Small intestine (tissue), 7 donors: ENCODE measurements around the gene AHCYL1. TPM values are rescaled to one million over a fixed set of nuclear protein-coding genes. Genes with fewer than 3 reads are reported as not detected.

Source experiments
- DNase-seq, 2 donors: peaks; one replicate each; pipeline versions ENCODE4 v3.0.0 to v3.0.0-alpha.2; 2013
- FAIRE-seq: peaks from 2 replicates; lab custom pipeline; 2012; peaks lifted over from hg19 to GRCh38; lab: Jason Lieb, UNC
- H3K27ac ChIP-seq, 3 donors: one replicate each; pipeline ENCODE4 v1.5.1; 2013; ENCODE audit warnings: low read length in 2 of 3, mild to moderate bottlenecking in 2 of 3, control low read depth in 1 of 3, inconsistent platforms in 1 of 3, low read depth in 1 of 3, moderate library complexity in 1 of 3
- H3K27me3 ChIP-seq, 3 donors: one replicate each; pipeline ENCODE4 v1.6.1; 2013; ENCODE audit warnings: low read length in 3 of 3, inconsistent platforms in 1 of 3; ENCODE audit not compliant: control insufficient read depth in 3 of 3, insufficient read depth in 3 of 3
- H3K36me3 ChIP-seq, 3 donors: one replicate each; pipeline ENCODE4 v1.6.1; 2013; ENCODE audit warnings: low read length in 3 of 3, inconsistent platforms in 1 of 3, low read depth in 1 of 3, mild to moderate bottlenecking in 1 of 3, moderate library complexity in 1 of 3; ENCODE audit not compliant: control insufficient read depth in 3 of 3, insufficient read depth in 2 of 3
- H3K4me1 ChIP-seq, 3 donors: one replicate each; pipeline ENCODE4 v1.6.1; 2013; ENCODE audit warnings: low read length in 2 of 3, inconsistent platforms in 1 of 3, low read depth in 1 of 3, mild to moderate bottlenecking in 1 of 3, moderate library complexity in 1 of 3; ENCODE audit not compliant: control insufficient read depth in 3 of 3, insufficient read depth in 2 of 3
- H3K4me3 ChIP-seq, 3 donors: one replicate each; pipeline ENCODE4 v1.5.1; 2013; ENCODE audit warnings: low read length in 3 of 3, control low read depth in 1 of 3, inconsistent platforms in 1 of 3, low read depth in 1 of 3, mild to moderate bottlenecking in 1 of 3, moderate library complexity in 1 of 3
- H3K9me3 ChIP-seq, 2 donors: one replicate each; pipeline ENCODE4 v1.6.1; 2013; ENCODE audit warnings: low read depth in 1 of 2, low read length in 1 of 2; ENCODE audit not compliant: control insufficient read depth in 2 of 2, insufficient read depth in 1 of 2
- WGBS, 3 donors: extraction: QIAGEN DNeasy Blood & Tissue Kit; methylation state at CpG; one replicate each; pipeline ENCODE4 v1.1.7; 2013; 5-methylcytosine and 5-hydroxymethylcytosine counted together
- polyA plus RNA-seq, 4 donors: library from polyadenylated mRNA; stranded (reverse) in 3 of 4; unstranded in 1 of 4; fragments of 200-250 nt in 3 of 4; fragments of 120-200 nt in 1 of 4; gene quantifications; one replicate each; pipeline versions ENCODE4 v1.2.1 to v1.2.3, GENCODE V29; 2013
- donor health status: healthy with polysubstance abuse.
- donor health status: control.
- donor health status: control.
- donor health status: Bipolar disorder and iron deficiency.
- donor health status: healthy.

The AHCYL1 gene
- polyA plus RNA-seq, 4 donors, result 67.6 to 159 (median 96.8) TPM

- peaks cover 0 to 30% (median 2%) of the 10 kb centered on the region in 3 donors for H3K36me3 ChIP-seq
- no peak for DNase-seq
- H3K4me1 ChIP-seq, result peaks cover 0 to 3% (median 0%) of the 10 kb centered on the region in 3 donors
- peaks cover 8 to 49% (median 39%) of the 10 kb centered on the region in 3 donors for H3K27me3 ChIP-seq
- WGBS, 3 donors, result 85 to 88% (median 87%) methylated on average over 17 to 18 of the region's 18 CpGs
- H3K4me3 ChIP-seq, result no peak overlapping the region
- H3K9me3 ChIP-seq, result no peaks in the 10 kb centered on the region
- H3K27ac ChIP-seq, result no peak overlapping the region
- FAIRE-seq, result no peak
Measured at GRCh38 chr1:110064576-110065337, 80.2 kb downstream of the AHCYL1 start.

- H3K27me3 ChIP-seq, result peaks cover 11 to 55% (median 46%) of the 10 kb centered on the region in 3 donors
- 87 to 94% (median 93%) methylated on average over 5 of the region's 5 CpGs for WGBS, 3 donors
Measured at GRCh38 chr1:110065841-110066240, 81.3 kb downstream of the AHCYL1 start.

GRCh38 chr1:110067479-110067892 lies 82.9 kb downstream of the AHCYL1 start:
- peak in 1 of 2 donors; percentile 28 for DNase-seq
- Histone ChIP-seq H3K27me3 (peaks cover 13 to 72% (median 57%) of the 10 kb centered on the region in 3 donors), H3K4me1 (peaks cover 0 to 3% (median 0%) of the 10 kb centered on the region in 3 donors), H3K9me3 (no peaks in the 10 kb centered on the region), H3K27ac (no peak overlapping the region), H3K4me3 (no peak overlapping the region), H3K36me3 (peaks cover 0 to 8% (median 0%) of the 10 kb centered on the region in 3 donors)
- 23 to 31% (median 30%) methylated on average over 23 of the region's 23 CpGs for WGBS, 3 donors
- FAIRE-seq, result no peak

More at GRCh38 chr1:110065841-110066240, 81.3 kb downstream of the AHCYL1 start:
- no peak for FAIRE-seq
- H3K4me1 ChIP-seq, result peaks cover 0 to 3% (median 0%) of the 10 kb centered on the region in 3 donors
- H3K9me3 ChIP-seq, result no peaks in the 10 kb centered on the region
- no peak overlapping the region for H3K4me3 ChIP-seq
- H3K36me3 ChIP-seq, result peaks cover 0 to 20% (median 2%) of the 10 kb centered on the region in 3 donors
- no peak for DNase-seq
- no peak overlapping the region for H3K27ac ChIP-seq

- WGBS, 3 donors, result 3 to 9% (median 8%) methylated on average over 67 to 68 of the region's 68 CpGs
- Histone ChIP-seq H3K9me3 (no peaks in the 10 kb centered on the region), H3K4me1 (peaks cover 0 to 3% (median 0%) of the 10 kb centered on the region in 3 donors), H3K4me3 (no peak overlapping the region), H3K27ac (no peak overlapping the region), H3K27me3 (peaks cover 13 to 78% (median 57%) of the 10 kb centered on the region in 3 donors), H3K36me3 (peaks cover 0 to 4% (median 0%) of the 10 kb centered on the region in 3 donors)
- FAIRE-seq (no peak), DNase-seq (peak in 1 of 2 donors; percentile 48)
Measured at GRCh38 chr1:110067893-110068645, 83.5 kb downstream of the AHCYL1 start.

- Histone ChIP-seq H3K4me3 (no peak overlapping the region), H3K27ac (no peak overlapping the region), H3K4me1 (peaks cover 0 to 3% (median 0%) of the 10 kb centered on the region in 3 donors), H3K27me3 (peaks cover 13 to 84% (median 57%) of the 10 kb centered on the region in 3 donors), H3K36me3 (no peaks in the 10 kb centered on the region), H3K9me3 (no peaks in the 10 kb centered on the region)
- 4 to 6% (median 5%) methylated on average over 67 to 68 of the region's 68 CpGs for WGBS, 3 donors
- FAIRE-seq (no peak), DNase-seq (peak in 1 of 2 donors; percentile 53)
Measured at GRCh38 chr1:110068646-110069403, 84.3 kb downstream of the AHCYL1 start.

GRCh38 chr1:110069404-110070281 lies 85.1 kb downstream of the AHCYL1 start:
- no peaks in the 10 kb centered on the region for H3K36me3 ChIP-seq
- H3K27ac ChIP-seq, result no peak overlapping the region
- DNase-seq (peak in 1 of 2 donors; percentile 38), FAIRE-seq (no peak)
- H3K27me3 ChIP-seq, result peaks cover 13 to 84% (median 57%) of the 10 kb centered on the region in 3 donors
- H3K4me1 ChIP-seq, result peaks cover 0 to 3% (median 0%) of the 10 kb centered on the region in 3 donors
- no peaks in the 10 kb centered on the region for H3K9me3 ChIP-seq
- WGBS, 3 donors, result 9 to 15% (median 12%) methylated on average over 60 to 64 of the region's 64 CpGs
- no peak overlapping the region for H3K4me3 ChIP-seq

GRCh38 chr1:110070282-110070669 lies 85.7 kb downstream of the AHCYL1 start:
- H3K4me1 ChIP-seq, result peaks cover 0 to 3% (median 0%) of the 10 kb centered on the region in 3 donors
- DNase-seq (peak in 1 of 2 donors; percentile 22), FAIRE-seq (no peak)
- no peak overlapping the region for H3K27ac ChIP-seq
- 1 to 3% (median 2%) methylated on average over 34 to 52 of the region's 52 CpGs for WGBS, 3 donors
- H3K4me3 ChIP-seq, result peak overlapping the region in 1 of 3 donors; percentile 29
- no peaks in the 10 kb centered on the region for H3K36me3 ChIP-seq
- H3K9me3 ChIP-seq, result no peaks in the 10 kb centered on the region
- H3K27me3 ChIP-seq, result peaks cover 13 to 80% (median 57%) of the 10 kb centered on the region in 3 donors
